Measurements from ENCODE around the gene TCF3. TPM values are rescaled to one million over a fixed set of nuclear protein-coding genes. Genes with fewer than 3 reads are reported as not detected.

The TCF3 gene
- total and polyA plus RNA-seq, 2 of the 8 experiments (the other 6 are each of a cell fraction or from before 2014, with no cell fraction given), result 241 to 348 TPM

DNA sequence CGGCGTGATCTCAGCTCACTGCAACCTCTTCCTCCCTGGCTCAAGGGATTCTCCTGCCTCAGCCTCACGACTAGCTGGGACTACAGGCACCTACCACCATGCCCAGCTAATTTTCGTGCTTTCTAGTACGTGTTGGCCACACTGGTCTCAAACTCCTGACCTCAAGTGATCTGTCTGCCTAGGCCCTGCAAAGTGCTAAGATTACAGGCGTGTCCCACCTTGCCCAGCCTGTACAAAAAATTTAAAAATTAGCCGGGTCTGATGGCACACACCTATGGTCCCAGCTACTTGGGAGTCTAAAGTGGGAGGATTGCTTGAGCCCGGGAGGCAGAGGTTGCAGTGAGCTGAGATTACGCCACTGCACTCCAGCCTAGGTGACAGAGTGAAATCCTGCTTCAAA, 79.6 kb downstream of the TCF3 start:
- Histone ChIP-seq H3K9ac (replicated peaks in 1 of 4; ENCODE audit: extremely low read depth in 1 of 4, low read depth in 3 of 4, low read length in 3 of 4) (no peak overlapping the region), H3K36me3 (ENCODE audit: control insufficient read depth in 2 of 4, insufficient read depth in 4 of 4, low read length in 3 of 4) (peaks cover 0 to 14% (median 8%) of the 10 kb centered on the region in 4 experiments; a peak in 6 of 8 replicates), H4K20me1 (replicated peaks in 1 of 2; ENCODE audit: control insufficient read depth in 1 of 2, insufficient read depth in 2 of 2, low read length in 2 of 2) (peaks cover 0 to 8% of the 10 kb centered on the region in 2 experiments), H3K4me3 (ENCODE audit: extremely low read depth in 1 of 4, insufficient read depth in 2 of 4, low read depth in 3 of 4, low read length in 4 of 4) (no peak overlapping the region), H4K8ac (ENCODE audit: extremely low read depth, insufficient read depth, low read length) (no peak overlapping the region), H2AK5ac (ENCODE audit: low read depth, low read length) (no peak overlapping the region), H3K23ac (ENCODE audit: insufficient read length) (no peak overlapping the region), H4K5ac (ENCODE audit: insufficient read length, low read depth, low read length) (no peak overlapping the region), H3K23me2 (ENCODE audit: low read depth, low read length) (no peaks in the 10 kb centered on the region), H3K4ac (replicated peaks; ENCODE audit: insufficient read length, low read depth, low read length) (no peak overlapping the region), H3K27ac (ENCODE audit: low read depth, low read length) (no peak overlapping the region), H3K4me2 (ENCODE audit: insufficient read depth in 1 of 2, low read depth in 2 of 2, low read length in 2 of 2) (no peak overlapping the region), H3K14ac (ENCODE audit: insufficient read length) (no peak overlapping the region), H2BK120ac (replicated peaks; ENCODE audit: low read depth, low read length) (no peak overlapping the region), H3K56ac (replicated peaks; ENCODE audit: insufficient read length, low read depth, low read length) (no peak overlapping the region), H3K79me1 (ENCODE audit: low read depth, low read length) (no peaks in the 10 kb centered on the region; the same call in 1 of the 2 replicates), H3K18ac (ENCODE audit: extremely low read depth, low read length) (no peak overlapping the region), H2BK12ac (ENCODE audit: low read depth, low read length) (no peak overlapping the region), H3K9me3 (ENCODE audit: insufficient read depth in 2 of 2, low read depth in 1 of 2, low read length in 1 of 2) (peaks cover 0 to 8% of the 10 kb centered on the region in 2 experiments; a peak in 2 of 4 replicates), H4K91ac (replicated peaks; ENCODE audit: insufficient read length, low read length) (no peak overlapping the region), H3K4me1 (replicated peaks in 1 of 4; ENCODE audit: control insufficient read depth in 3 of 4, insufficient read depth in 4 of 4, low read length in 3 of 4) (peaks cover 0 to 2% (median 0%) of the 10 kb centered on the region in 4 experiments; a peak in 2 of 7 replicates), H2BK20ac (ENCODE audit: low read length) (no peak overlapping the region), H2BK5ac (ENCODE audit: low read depth, low read length) (no peak overlapping the region), H3K27me3 (replicated peaks in 1 of 4; ENCODE audit: control insufficient read depth in 3 of 4, extremely low read depth in 1 of 4, insufficient read depth in 3 of 4, low read length in 3 of 4) (peaks cover 8 to 26% (median 14%) of the 10 kb centered on the region in 4 experiments), H3K79me2 (ENCODE audit: control insufficient read depth in 1 of 2, insufficient read depth in 2 of 2, low read length in 2 of 2) (no peaks in the 10 kb centered on the region), H2BK15ac (ENCODE audit: low read length) (no peak overlapping the region), H2AFZ (ENCODE audit: low read length) (no peak overlapping the region)
- 91% methylated on average over 9 of the region's 9 CpGs; no CpG with 5 or more reads in 1 of the 2 experiments for WGBS, 2 experiments (ENCODE audit: extremely low coverage in 1 of 2, insufficient coverage in 1 of 2, insufficient read length in 1 of 2, insufficient replicate concordance in 2 of 2, low coverage in 1 of 2, low lambda C conversion rate in 2 of 2, missing lambda C conversion rate in 1 of 2)
- no peak for TF ChIP-seq NANOG (IDR thresholded peaks at IDR 0.05; ENCODE audit: insufficient read depth, low read depth, low read length, poor library complexity, severe bottlenecking)
- TF ChIP-seq JUND (IDR thresholded peaks at IDR 0.05; ENCODE audit: low read length), result no peak
- no peak for TF ChIP-seq GTF2F1 (IDR thresholded peaks at IDR 0.05; ENCODE audit: borderline replicate concordance, low read depth, low read length)
- no peak for TF ChIP-seq KDM5A (IDR thresholded peaks at IDR 0.05; ENCODE audit: low read length)
- TF ChIP-seq SP1 (IDR thresholded peaks at IDR 0.05; ENCODE audit: low read depth, low read length), result no peak
- TF ChIP-seq CBX8 (IDR thresholded peaks at IDR 0.05; ENCODE audit: borderline replicate concordance, low read depth, low read length), result no peak
- no peak for TF ChIP-seq MAFK (IDR thresholded peaks at IDR 0.05; ENCODE audit: low read depth, low read length)
- TF ChIP-seq SRF (IDR thresholded peaks at IDR 0.05; ENCODE audit: low read depth, low read length), result no peak
- no peak for TF ChIP-seq RNF2 (IDR thresholded peaks at IDR 0.05; ENCODE audit: borderline replicate concordance, low read depth, low read length, missing control alignments, poor library complexity, severe bottlenecking)
- no peak for TF ChIP-seq ASH2L (IDR thresholded peaks at IDR 0.05; ENCODE audit: low read length)
- no peak for TF ChIP-seq HDAC2 (IDR thresholded peaks at IDR 0.05; ENCODE audit: borderline replicate concordance in 1 of 2, low read depth in 2 of 2, low read length in 2 of 2)
- POLR2A ChIA-PET (ENCODE audit: partially characterized antibody), result interaction anchor here (1.7 to 8.8 kb wide), 2 partner anchors 9 to 15 kb away, joined by 6 to 148 read pairs; no protein-coding TSS in a partner anchor
- no peak for DNase-seq (ENCODE audit: low read depth in 1 of 2, low spot score in 2 of 2)
- CTCF ChIA-PET (ENCODE audit: partially characterized antibody), result interaction anchor here (1.3 to 2.3 kb wide), 3 partner anchors 18 to 27 kb away, joined by 3 to 9 read pairs (median 3); no protein-coding TSS in a partner anchor
- no peak for FAIRE-seq

All from H1 (cell line).